NCI-H2029 (cell line): ENCODE data around the gene IL1R1.

Experiments used
- DNase-seq: peaks from one replicate; lab custom pipeline; 2025; lab: John Stamatoyannopoulos, UW

IL1R1 gene

DNA sequence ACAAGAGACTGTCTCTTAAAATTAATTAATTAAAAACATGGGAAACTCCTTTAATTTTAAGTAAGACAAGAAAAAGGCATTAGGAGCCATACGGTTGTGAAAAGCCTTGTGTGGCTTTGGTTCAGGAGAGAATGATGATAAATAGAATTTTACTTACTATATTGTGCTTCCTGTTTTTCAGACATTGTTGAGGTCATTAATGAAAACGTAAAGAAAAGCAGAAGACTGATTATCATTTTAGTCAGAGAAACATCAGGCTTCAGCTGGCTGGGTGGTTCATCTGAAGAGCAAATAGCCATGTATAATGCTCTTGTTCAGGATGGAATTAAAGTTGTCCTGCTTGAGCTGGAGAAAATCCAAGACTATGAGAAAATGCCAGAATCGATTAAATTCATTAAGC lies 33.6 kb downstream of the IL1R1 start:
- DNase-seq, result no peak

GRCh38 chr2:102177814-102178478 lies 35.4 kb downstream of the IL1R1 start:
- no peak for DNase-seq

DNA sequence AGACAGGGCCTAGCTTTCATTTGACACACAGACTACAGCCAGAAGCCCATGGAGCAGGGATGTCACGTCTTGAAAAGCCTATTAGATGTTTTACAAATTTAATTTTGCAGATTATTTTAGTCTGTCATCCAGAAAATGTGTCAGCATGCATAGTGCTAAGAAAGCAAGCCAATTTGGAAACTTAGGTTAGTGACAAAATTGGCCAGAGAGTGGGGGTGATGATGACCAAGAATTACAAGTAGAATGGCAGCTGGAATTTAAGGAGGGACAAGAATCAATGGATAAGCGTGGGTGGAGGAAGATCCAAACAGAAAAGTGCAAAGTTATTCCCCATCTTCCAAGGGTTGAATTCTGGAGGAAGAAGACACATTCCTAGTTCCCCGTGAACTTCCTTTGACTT lies 36.5 kb downstream of the IL1R1 start:
- no peak for DNase-seq

DNA sequence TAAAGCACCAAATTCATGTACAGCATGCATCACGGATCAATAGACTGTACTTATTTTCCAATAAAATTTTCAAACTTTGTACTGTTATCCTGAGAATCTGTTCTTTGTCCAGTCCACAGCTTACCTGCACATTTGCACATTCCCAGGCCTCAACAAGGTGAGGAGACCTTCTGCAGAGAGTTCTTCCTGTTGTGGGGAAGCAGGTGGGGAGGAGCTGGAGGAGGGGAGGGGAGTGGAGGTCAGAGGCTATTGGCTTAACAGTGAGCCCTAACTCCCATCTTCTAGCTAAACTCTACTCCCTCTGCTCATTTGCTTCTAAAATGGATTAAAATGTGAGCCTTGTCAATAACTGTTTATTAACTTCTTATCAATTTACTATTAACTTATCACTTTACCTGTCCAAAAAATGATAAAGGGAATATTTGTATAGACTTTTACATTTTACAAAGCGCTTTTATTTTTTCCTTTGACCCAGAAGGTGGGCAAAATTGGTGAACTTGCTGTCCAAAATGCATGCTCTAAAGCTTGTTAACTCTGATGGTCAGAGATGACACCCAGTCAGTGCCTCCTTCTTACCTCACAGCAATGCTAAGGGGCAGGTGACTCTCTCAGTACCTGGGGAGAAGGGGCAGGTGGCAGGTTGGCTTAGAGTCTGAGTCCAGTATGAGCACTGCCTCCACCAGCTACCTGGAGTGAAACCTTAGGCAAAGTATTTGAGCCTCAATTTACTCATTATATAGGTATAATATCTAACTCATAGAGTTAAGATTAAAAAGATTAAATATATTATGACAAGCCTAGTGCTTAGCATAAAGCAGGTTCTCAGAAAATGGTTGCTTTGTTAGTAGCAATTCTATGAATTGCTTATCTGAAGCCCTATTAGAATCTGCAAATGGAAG lies 37.5 kb downstream of the IL1R1 start:
- no peak for DNase-seq

- DNase-seq, result no peak
Observed at GRCh38 chr2:102180687-102180999, 38.1 kb downstream of the IL1R1 start.

- no peak for DNase-seq
Observed at GRCh38 chr2:102181376-102181775, 38.8 kb downstream of the IL1R1 start.

DNA sequence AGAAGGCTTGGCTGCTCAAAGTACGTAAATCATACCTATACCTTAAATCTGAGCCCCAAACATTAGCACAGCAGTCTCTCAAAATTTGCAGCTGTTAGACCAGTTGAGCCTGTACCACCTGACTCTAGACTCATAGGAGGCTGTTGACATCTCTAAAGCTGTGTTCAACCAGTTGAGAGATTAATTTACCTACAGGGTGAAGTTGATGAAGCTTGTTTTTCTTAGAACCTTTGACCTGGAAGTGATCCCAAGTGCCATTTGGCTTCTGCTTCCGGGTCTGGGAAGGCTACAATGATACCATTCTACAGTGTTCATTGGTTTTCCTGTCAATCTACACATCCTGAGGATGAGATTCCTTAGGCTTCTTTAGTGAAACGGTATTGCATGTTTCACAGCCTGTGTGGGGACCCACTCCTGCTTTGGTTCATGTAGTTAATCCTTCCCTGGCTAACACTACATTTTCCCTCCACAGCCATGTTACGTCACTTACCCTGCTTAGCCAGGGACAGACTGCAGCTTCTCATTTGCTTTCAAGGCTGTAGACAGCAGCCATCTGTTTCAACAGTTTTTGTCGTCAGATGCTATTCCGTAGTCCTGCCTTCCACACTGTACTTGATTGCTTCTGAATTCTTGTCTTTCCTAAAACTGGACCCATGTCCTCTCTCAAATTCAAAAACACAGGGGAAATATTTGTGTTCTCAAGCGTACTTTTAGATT lies 39.5 kb downstream of the IL1R1 start:
- no peak for DNase-seq

DNA sequence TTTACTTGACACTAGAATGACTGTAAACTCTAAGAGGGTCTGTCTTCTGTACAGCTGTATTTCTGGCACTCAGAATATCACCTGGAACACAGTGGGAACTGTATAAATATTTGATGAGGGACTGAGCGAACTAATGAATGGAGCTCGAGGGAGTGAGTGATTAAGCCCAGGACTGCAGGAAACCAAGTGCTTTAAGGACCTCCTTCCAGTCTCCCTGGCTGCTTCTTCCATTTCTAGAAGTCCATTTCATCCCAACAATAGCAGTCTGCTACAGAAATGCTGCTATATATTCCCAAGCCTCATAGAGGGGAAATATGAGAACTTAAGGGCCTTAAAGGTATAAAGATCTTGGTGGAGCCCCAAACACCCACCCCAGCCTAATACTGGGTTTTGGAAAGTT lies 41.5 kb downstream of the IL1R1 start:
- DNase-seq, result no peak

GRCh38 chr2:102184568-102184967 lies 42.0 kb downstream of the IL1R1 start:
- DNase-seq, result no peak

GRCh38 chr2:102185347-102185746 lies 42.8 kb downstream of the IL1R1 start:
- DNase-seq, result no peak

DNA sequence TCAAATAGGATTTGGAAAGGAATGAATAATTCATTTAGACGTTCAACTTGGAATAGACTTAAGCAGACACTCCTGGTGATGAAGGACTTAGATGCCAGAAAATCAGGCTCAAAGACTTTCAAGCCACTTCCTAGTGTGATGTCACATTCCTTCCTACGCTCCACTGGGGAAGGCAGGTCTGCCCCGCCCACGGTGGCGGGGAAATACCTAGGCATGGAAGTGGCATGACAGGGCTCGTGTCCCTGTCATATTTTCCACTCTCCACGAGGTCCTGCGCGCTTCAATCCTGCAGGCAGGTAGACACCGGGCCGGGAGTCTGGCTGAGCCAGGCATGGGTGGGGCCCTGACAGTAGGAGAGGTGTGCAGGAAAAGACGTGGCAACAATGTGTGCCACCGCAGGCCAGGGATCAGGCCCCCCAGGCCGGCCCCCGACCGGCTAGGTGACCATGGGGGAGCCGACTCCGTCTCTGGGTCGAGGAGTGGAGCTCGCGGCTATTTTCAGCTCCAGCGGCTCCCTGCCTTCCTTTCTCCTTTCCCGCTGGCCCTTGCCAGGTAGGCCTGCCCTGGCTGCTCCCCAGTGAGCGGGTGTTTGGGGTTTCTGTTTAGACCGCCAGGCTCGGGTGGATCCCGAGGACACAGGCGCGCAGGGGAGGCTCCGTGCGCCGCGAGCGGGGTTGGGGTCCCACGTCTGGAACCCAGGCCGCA lies 44.4 kb downstream of the IL1R1 start, which contains the start of gene IL1RL2:
Gene IL1RL2 (plus strand): TSS at position 233 of the 705 bp plus-strand sequence. CDS start 845 bp downstream, outside the sequence.
- no peak for DNase-seq

DNA sequence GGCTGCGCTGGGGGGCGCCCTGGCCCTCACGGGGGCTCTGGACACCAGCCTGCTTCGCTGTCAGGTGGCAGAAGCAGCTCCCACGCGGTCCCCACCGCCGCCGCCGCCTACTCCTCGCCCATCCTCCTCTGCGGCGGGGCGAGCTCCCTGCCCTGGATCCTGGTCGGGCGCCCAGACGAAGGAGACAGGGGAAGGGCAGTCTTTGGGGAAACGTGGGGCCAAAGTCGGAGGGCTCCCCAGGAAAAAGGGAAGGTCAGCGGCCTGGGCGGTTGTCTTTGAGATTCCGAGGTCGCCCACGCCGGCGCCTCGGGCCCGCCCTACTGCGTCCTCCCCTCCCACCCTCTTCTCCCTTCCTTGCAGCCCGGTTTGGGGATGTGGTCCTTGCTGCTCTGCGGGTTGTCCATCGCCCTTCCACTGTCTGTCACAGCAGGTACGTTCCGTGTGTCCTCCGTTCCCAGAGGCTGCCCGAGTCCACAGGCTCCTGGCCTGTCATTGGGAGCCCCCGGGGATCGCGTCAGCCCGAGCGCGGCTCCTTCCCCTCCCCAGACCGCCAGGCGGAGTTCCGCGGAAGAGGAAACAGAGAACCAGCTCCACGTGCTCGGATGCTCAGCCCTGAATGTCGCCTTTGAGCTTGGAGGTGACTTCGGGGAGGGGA lies 45.1 kb downstream of the IL1R1 start:
- no peak for DNase-seq

GRCh38 chr2:102190430-102191107 lies 48.0 kb downstream of the IL1R1 start:
- no peak for DNase-seq

- DNase-seq, result no peak
Observed at GRCh38 chr2:102191501-102191900, 49.0 kb downstream of the IL1R1 start.

- DNase-seq, result no peak
Observed at GRCh38 chr2:102193074-102193473, 50.5 kb downstream of the IL1R1 start.

DNA sequence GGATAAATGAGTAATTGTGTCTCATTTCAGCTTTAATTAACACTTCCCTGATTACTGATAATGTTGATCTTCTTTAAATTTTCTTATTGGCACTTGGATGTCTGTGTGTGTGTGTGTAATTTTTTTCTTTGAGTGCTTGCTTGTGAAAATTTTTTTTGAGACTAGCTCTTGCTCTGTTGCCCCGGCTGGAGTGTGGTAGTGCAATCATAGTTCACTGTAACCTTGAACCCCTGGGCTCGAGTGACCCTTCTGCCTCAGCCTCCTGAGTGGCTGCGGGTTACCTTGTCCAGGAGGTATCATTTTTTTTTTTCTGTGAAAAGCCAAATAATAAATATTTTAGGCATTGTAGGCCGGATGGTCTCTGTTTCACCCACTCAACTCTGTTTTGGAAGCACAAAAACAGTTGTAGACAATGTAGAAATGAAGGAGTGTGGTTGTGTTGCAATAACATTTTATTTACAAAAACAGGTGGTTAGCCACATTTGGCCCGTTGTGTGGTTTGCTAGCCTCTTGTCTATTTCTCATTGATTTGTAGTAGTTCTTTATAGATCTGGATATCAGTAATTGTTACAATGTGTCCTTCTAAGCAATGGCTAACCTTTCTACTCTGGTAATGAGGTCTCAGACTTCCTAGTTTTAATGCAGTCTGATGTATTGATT lies 52.2 kb downstream of the IL1R1 start:
- no peak for DNase-seq

DNA sequence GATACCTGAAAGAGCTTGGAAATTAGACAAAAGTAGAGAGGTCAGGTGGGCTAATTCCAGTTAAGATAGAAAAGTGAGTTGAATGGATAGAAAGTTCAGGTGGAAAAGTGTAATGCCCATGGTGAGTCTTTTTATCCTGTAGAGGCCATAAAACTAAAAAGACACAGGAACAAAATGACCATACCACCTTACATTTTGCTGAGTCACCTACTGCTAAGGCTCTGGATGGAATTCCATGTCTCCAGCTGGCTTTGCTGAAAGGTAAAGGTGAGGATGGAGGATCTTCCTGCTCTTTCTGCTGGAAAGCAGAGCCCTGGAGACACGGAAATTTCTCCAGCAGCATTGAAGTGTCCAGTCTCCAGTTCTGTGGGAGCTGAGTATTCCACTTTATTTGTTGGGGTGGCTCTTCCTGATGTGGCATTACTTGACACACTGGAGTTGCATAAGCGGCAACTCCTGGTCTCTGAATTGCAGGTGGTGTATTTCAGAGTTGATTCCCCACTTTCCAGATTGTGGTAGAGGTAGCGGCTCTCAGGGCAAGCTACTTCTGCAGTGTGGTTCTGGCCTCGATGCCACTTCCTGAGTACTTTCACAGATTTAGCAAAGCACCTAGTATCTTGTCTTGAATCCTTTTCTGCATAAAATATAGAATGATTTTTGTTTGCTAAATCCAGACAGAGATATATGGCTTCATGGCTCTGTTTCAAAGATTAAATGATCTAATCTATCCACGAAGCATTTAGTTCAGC lies 55.0 kb downstream of the IL1R1 start:
- no peak for DNase-seq

GRCh38 chr2:102200539-102200938 lies 58.0 kb downstream of the IL1R1 start:
- DNase-seq, result no peak

DNA sequence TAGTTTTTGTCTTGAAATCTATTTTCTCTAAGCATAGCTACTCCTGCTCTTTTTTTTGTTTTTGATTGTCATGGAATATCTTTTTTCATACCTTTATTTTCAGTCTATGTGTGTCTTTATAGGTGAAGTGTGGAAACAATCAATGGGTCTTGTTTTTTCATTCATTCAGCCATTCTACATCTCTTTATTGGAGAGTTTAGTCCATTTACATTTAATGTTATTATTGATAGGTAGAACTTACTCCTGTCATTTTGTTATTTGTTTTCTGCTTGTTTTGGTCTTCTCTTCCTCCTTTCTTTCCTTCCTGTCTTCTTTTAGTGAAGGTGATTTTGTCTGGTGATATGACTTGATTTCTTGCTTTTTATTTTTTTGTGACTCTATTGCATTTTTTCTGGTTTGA lies 62.1 kb downstream of the IL1R1 start:
- DNase-seq, result no peak
